Mesenteric fat pad (tissue), 1 donor: ENCODE results near the gene MMP11. TPM values are rescaled to one million over a fixed set of nuclear protein-coding genes. Genes with fewer than 3 reads are reported as not detected.
A peak's percentile ranks its signal among the peaks of the same experiment; 100 is the strongest.

Experiments used
- DNase-seq: peaks from one replicate; pipeline ENCODE4 v3.0.0-alpha.2; 2020; ENCODE audit warnings: low spot score
- total RNA-seq: library from RNA; stranded (reverse); fragmentation: NEBNext Ultra II Directional; extraction: Animal tissue kit (Norgen Biotek cat#: 25700); gene quantifications from one replicate; pipeline ENCODE4 v1.2.1, GENCODE V29; 2021
- donor health status: DM: yes; HTN: yes; CAD: no.

The MMP11 gene
- total RNA-seq, 1 donor from 2014 or later, result 5.7 TPM

GRCh38 chr22:23759566-23759965 is 13.1 kb upstream of the MMP11 start:
- no peak for DNase-seq

- no peak for DNase-seq
Observed at GRCh38 chr22:23760056-23760455, 12.6 kb upstream of the MMP11 start.

- DNase-seq, result no peak
Observed at GRCh38 chr22:23762842-23763578, 9.6 kb upstream of the MMP11 start, which contains the start of gene C22orf15. Gene C22orf15 (plus strand): TSS chr22:23762990. CDS start chr22:23763307, 317 bp downstream.

GRCh38 chr22:23763579-23763945 is 9.1 kb upstream of the MMP11 start:
- DNase-seq, result no peak

- no peak for DNase-seq
Observed at GRCh38 chr22:23763954-23764353, 8.7 kb upstream of the MMP11 start.

GRCh38 chr22:23764899-23765881 is 7.5 kb upstream of the MMP11 start:
- no peak for DNase-seq

GRCh38 chr22:23767303-23767672 is 5.4 kb upstream of the MMP11 start:
- DNase-seq, result no peak

GRCh38 chr22:23767673-23768548 is 4.7 kb upstream of the MMP11 start, which contains the start of gene CHCHD10:
Gene CHCHD10 (minus strand): TSS chr22:23767972. CDS start chr22:23767874, 98 bp downstream.
- peak; percentile 96 for DNase-seq

- no peak for DNase-seq
Observed at GRCh38 chr22:23769321-23769965, 3.2 kb upstream of the MMP11 start.

- DNase-seq, result no peak
Observed at GRCh38 chr22:23772315-23772648, 367 bp upstream of the MMP11 start.

- DNase-seq, result no peak
Observed at GRCh38 chr22:23773483-23774113, 949 bp downstream of the MMP11 start.

GRCh38 chr22:23774114-23774921 is 1.7 kb downstream of the MMP11 start:
- DNase-seq, result no peak

- DNase-seq, result no peak
Observed at GRCh38 chr22:23774922-23775436, 2.3 kb downstream of the MMP11 start.

GRCh38 chr22:23775779-23776375 is 3.2 kb downstream of the MMP11 start:
- DNase-seq, result no peak

GRCh38 chr22:23777776-23778576 is 5.3 kb downstream of the MMP11 start:
- DNase-seq, result no peak

GRCh38 chr22:23778577-23778900 is 5.9 kb downstream of the MMP11 start:
- no peak for DNase-seq

- no peak for DNase-seq
Observed at GRCh38 chr22:23779083-23779482, 6.4 kb downstream of the MMP11 start.

- no peak for DNase-seq
Observed at GRCh38 chr22:23779731-23780130, 7.1 kb downstream of the MMP11 start.
